ENCODE results near the gene HSF4. TPM values are rescaled to one million over a fixed set of nuclear protein-coding genes. Genes with fewer than 3 reads are reported as not detected.

The HSF4 gene
- total RNA-seq, 2 experiments from 2014 or later: 8.1 to 17.0 TPM

GRCh38 chr16:67199011-67199807 is 34.7 kb downstream of the HSF4 start, which contains the start of gene ELMO3:
ELMO3 (plus strand) TSS chr16:67199131; CDS start chr16:67199327, 196 bp downstream.
- intact Hi-C loops (cut with micrococcal nuclease; ENCODE audit: unreplicated experiment): no loop called here
- POLR2A ChIA-PET: no interaction called here
- peaks cover under 1% of the 10 kb centered on the region for H3K4me1 ChIP-seq (ENCODE audit: insufficient read depth, low read length, poor library complexity, severe bottlenecking)
- CTCF ChIA-PET (ENCODE audit: unreplicated experiment): no interaction called here
- no peak within 1 kb of the TSS for H3K4me2 ChIP-seq (ENCODE audit: low read length)
- TF ChIP-seq CTCF (conservative IDR thresholded peaks at IDR 0.05; ENCODE audit: low read length) (no peak), EZH2phosphoT487 (IDR thresholded peaks at IDR 0.05; ENCODE audit: borderline replicate concordance, low read depth, low read length) (no peak)
- H3K27ac ChIP-seq (ENCODE audit: low read depth, low read length, poor library complexity, severe bottlenecking): no peak within 1 kb of the TSS
- no peak within 1 kb of the TSS for H3K4me3 ChIP-seq (ENCODE audit: low read depth, low read length, poor library complexity, severe bottlenecking)
- no peaks in the 10 kb centered on the region for H3K79me2 ChIP-seq (ENCODE audit: insufficient read depth, low read depth, low read length)
- peaks cover 96% of the 10 kb centered on the region for H3K36me3 ChIP-seq (ENCODE audit: insufficient read depth, low read length)
- H3K9me2 ChIP-seq (ENCODE audit: insufficient read depth, low read length): no peaks in the 10 kb centered on the region
- BruUV-seq (replicated peaks): no TSS peak
- no peak within 1 kb of the TSS for H2AFZ ChIP-seq (ENCODE audit: low read length)
- no peaks in the 10 kb centered on the region for H4K20me1 ChIP-seq (ENCODE audit: insufficient read depth, low read length)
- H3K9me3 ChIP-seq (ENCODE audit: low read length): no peaks in the 10 kb centered on the region
- no peak for DNase-seq (ENCODE audit: low spot score)

DNA sequence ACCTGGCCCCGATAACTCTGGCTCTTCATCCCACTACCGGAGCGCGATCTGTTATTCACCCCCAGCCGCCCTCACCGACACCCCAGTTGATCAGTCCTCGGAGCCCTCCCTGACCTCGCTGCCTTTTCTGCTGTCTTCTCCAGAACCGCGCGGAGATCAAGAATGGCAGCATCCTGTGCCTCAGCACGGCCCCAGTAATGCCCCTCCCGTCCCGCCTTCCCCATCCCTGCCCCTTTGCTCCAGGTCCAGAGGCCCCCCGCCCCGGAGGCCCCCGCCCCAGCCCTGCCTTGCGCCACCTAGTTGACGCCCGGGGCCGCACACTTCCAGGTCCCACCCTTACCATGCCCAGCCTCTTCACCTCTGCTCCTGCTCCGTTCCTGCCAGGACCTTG is 35.3 kb downstream of the HSF4 start:
- H3K4me2 ChIP-seq (ENCODE audit: low read length): no peak overlapping the region
- no peak overlapping the region for H3K27ac ChIP-seq (ENCODE audit: low read depth, low read length, poor library complexity, severe bottlenecking)
- H3K4me3 ChIP-seq (ENCODE audit: low read depth, low read length, poor library complexity, severe bottlenecking): no peak overlapping the region
- H3K79me2 ChIP-seq (ENCODE audit: insufficient read depth, low read depth, low read length): no peaks in the 10 kb centered on the region
- no peak; the same call in 1 of the 2 replicates for TF ChIP-seq CTCF (conservative IDR thresholded peaks at IDR 0.05; ENCODE audit: low read length)
- no peak for TF ChIP-seq EZH2phosphoT487 (IDR thresholded peaks at IDR 0.05; ENCODE audit: borderline replicate concordance, low read depth, low read length)
- no peaks in the 10 kb centered on the region for H3K9me2 ChIP-seq (ENCODE audit: insufficient read depth, low read length)
- intact Hi-C loops (cut with micrococcal nuclease; ENCODE audit: unreplicated experiment): no loop called here
- no TSS peak for BruUV-seq (replicated peaks)
- H2AFZ ChIP-seq (ENCODE audit: low read length): no peak overlapping the region
- ChIA-PET CTCF (ENCODE audit: unreplicated experiment) (no interaction called here), POLR2A (no interaction called here)
- H4K20me1 ChIP-seq (ENCODE audit: insufficient read depth, low read length): no peaks in the 10 kb centered on the region
- peaks cover 93% of the 10 kb centered on the region for H3K36me3 ChIP-seq (ENCODE audit: insufficient read depth, low read length)
- DNase-seq (ENCODE audit: low spot score): no peak
- no peaks in the 10 kb centered on the region for H3K9me3 ChIP-seq (ENCODE audit: low read length)
- no peaks in the 10 kb centered on the region for H3K4me1 ChIP-seq (ENCODE audit: insufficient read depth, low read length, poor library complexity, severe bottlenecking)

DNA sequence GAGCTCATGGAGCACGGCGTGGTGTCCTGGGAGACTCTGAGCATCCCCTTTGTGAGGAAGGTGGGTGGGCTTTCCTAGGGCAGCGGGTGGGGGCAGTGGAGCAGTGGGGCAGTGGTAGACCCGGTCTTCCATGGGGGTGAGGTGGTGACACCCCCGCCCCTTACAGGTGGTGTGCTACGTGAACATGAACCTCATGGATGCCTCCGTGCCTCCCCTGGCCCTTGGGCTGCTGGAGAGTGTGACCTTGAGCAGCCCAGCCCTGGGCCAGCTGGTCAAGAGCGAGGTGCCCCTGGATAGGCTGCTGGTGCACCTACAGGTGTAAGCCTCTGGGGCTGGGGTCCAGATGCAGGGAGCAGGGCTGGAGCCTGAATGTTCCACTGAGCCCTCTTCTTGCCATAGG is 35.9 kb downstream of the HSF4 start:
- Histone ChIP-seq H3K36me3 (ENCODE audit: insufficient read depth, low read length) (peaks cover 86% of the 10 kb centered on the region), H3K9me3 (ENCODE audit: low read length) (no peaks in the 10 kb centered on the region), H3K27ac (ENCODE audit: low read depth, low read length, poor library complexity, severe bottlenecking) (no peak overlapping the region), H3K4me3 (ENCODE audit: low read depth, low read length, poor library complexity, severe bottlenecking) (no peak overlapping the region), H3K79me2 (ENCODE audit: insufficient read depth, low read depth, low read length) (no peaks in the 10 kb centered on the region), H3K4me1 (ENCODE audit: insufficient read depth, low read length, poor library complexity, severe bottlenecking) (no peaks in the 10 kb centered on the region), H4K20me1 (ENCODE audit: insufficient read depth, low read length) (no peaks in the 10 kb centered on the region), H3K4me2 (ENCODE audit: low read length) (no peak overlapping the region), H2AFZ (ENCODE audit: low read length) (no peak overlapping the region), H3K9me2 (ENCODE audit: insufficient read depth, low read length) (no peaks in the 10 kb centered on the region)
- POLR2A ChIA-PET: interaction anchor here (0.6 kb wide), 2 partner anchors 118 to 289 kb away, joined by 3 to 4 read pairs; no protein-coding TSS in a partner anchor
- CTCF ChIA-PET (ENCODE audit: unreplicated experiment): no interaction called here
- TF ChIP-seq EZH2phosphoT487 (IDR thresholded peaks at IDR 0.05; ENCODE audit: borderline replicate concordance, low read depth, low read length) (no peak), CTCF (conservative IDR thresholded peaks at IDR 0.05; ENCODE audit: low read length) (no peak)
- DNase-seq (ENCODE audit: low spot score): no peak
- intact Hi-C loops (cut with micrococcal nuclease; ENCODE audit: unreplicated experiment): no loop called here
- no TSS peak for BruUV-seq (replicated peaks)
